Islet of Langerhans (tissue), 1 donor: ENCODE data around the gene PRKG1.
"Not testable (repeated sequence)": the region's sequence is repeated elsewhere in the genome, so short reads cannot be mapped to it uniquely, and the experiment has no call there.

ENCODE experiments used
- FAIRE-seq: peaks from one replicate; lab custom pipeline; 2011; peaks lifted over from hg19 to GRCh38; lab: Jason Lieb, UNC

The PRKG1 gene

DNA sequence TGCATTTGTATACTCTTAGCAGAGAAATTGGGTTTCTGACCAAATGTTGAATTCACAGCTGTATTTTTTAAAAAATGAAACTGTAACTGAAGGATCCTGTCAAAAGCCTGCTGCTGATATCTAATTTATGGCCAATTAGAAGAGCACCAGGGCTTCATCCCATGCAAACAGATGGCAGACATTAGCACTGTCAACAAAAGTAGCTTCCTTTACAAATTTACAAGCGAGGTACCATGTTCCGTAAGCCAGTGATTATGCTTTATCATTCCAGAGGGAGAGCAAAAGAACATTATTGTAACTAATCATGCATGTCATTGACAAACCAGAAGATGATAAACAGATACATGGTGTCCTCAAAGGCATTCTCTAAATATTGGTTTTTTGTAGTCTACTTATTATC is 1062.6 kb downstream of the PRKG1 start:
- no peak for FAIRE-seq

DNA sequence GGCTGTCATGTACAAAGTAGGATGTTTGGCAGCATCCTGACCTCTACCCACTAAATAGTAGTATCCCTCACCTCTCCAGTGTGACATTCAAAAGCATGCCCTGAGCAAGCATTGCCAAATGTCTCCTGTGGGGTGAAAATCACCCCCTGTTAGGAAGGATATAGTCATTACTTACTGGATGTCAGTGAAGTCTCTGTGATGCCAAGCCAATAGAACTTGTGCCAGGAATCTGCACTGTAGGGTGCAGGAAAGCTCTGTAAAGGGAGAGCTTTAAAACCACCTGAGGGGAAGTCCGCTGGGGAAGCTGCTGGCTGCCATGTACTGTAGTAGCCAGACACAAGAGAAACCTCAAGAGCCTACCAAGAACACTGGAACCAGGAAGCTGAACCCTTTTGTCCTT is 1069.1 kb downstream of the PRKG1 start:
- FAIRE-seq: no peak

DNA sequence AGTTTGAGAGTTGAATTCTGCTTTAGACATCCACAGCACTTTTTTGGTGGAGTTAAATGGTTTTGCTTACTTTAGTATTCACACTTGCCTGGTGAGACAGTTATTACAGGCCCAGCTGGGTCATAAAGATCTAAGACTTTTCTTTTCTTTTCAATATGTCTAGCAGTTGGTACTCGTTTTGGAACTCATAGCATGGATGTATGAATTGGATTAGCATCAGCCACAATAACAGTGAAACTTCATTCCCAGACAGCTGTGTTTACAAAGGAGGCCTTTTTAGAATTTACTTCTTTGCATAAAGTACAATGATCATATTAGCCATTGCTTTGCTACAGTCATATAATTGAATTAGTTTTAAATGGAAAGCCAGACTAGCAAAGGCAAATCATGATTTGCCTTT is 1071.3 kb downstream of the PRKG1 start:
- FAIRE-seq: no peak

DNA sequence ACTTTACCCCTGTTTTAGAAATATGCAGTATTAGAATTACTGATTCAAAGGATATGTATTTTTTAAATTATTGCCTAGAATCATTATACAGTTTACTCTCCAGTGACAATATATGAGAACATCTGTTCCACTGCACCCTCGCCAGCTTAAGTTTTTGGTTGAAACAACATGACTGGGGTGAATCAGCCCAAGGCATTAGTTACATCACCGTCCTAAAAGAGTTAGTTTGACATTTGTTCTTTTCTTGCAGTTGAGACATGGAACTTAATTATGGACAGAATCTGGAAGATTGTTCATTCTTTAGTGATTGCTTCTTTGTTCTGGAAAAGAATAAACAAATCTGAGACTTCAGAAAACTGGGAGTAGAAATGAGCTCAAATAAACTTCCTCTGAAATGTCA is 1072.5 kb downstream of the PRKG1 start:
- no peak for FAIRE-seq

DNA sequence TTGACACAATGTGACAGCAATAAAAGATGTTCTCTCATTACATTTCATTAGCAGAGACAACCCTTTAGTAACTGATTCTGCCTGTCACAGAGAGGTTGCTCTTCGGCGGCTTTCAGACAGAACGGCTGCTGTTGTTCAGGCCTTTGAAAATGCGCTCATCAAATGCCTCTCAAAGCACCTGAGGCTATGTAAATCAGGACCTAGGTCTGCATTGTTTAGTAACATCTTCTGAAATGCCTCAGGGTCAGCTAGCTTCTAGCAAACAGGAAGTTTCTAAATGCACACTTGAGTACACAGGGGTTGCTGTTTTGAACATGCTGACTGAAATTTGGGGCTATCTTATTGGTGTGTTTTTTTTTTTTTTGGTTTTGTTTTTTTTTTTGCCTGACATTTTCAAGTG is 1096.5 kb downstream of the PRKG1 start:
- no peak for FAIRE-seq

DNA sequence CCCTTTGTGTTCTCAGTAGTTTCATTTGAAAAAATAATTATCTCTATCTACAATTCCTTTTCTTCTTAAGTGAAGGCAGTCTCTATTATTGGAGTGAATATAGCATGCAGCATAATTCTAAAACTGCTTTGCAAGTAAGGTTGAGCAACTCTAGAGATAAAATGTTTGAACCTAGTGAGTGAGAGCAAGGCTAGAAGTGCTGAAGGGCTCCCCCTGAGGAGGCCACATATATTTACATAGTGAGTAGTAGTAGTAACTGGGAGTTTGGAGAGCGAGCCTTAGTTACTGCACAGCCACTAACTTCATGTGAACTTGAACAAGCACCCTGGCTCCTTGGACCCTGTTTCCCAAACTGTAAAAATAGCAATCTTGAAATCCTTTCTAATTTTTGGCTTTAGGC is 1098.3 kb downstream of the PRKG1 start:
- FAIRE-seq: no peak

DNA sequence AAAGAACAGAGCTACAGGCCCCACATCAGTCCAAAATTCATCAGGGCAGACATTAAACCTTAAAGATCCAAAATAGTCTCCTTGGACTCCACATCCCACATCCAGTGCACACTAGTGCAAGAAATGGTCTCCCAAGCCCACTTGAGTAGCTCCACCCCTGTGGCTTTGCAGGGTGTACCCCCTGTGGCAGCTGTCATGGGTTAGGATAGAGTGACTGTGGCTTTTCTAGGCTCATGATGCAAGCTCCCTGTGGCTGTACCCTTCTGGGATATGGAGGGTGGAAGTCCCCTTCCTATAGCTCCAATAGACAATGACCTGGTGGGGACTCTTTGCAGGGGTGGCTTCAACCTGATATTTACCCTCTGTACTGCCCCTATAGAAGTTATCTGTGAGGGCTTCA is 1111.0 kb downstream of the PRKG1 start:
- no peak for FAIRE-seq

DNA sequence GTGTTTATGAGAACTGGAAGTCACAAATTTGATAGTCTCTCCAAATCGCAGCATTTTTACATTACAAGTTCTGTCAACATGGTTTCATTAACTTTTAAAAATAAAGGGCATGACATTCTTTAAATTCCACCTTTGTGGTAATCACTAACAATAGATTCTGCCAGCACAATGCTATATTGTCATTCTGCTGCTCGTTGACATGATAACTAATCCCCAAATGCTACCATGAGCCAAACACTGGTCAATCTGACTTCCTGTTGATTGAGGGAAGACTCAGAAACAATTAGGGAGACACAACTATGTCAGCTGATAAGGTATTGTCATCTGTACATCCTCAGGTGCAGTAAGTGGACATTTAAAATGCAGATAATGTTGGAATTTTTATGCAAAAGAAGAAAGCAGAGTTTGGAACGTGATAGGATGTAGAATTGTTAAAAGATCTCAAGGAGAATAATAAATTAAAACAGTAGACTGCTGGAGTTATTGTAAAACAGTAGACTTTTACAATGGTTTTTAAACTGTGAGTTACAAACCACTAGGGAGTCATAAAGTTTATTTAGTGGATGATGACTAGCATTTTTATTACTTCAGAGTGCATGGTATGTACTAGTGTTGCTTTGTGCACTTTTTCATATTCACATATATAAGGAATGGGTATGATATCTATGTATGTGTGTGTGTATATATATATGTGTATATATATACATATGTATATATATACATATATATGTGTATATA is 1113.4 kb downstream of the PRKG1 start:
- no peak for FAIRE-seq

DNA sequence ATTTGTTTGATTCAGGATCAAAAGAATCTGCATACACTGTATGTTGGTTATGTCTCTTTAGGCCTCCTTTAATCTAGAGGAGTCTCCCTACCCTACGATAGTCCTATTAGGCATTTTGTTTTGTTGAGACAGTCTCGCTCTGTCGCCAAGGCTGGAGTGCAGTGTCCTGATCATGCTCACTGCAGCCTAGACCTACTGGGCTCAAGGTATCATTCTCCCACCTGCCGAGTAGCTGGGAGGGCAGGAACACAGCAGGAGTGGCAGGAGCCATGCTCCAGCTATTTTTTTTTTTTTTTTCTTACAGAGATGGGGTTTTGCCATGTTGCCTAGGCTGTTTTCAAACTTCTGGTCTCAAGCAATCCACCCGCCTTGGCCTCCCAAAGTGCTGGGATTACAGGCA is 1116.8 kb downstream of the PRKG1 start:
- FAIRE-seq: no peak

DNA sequence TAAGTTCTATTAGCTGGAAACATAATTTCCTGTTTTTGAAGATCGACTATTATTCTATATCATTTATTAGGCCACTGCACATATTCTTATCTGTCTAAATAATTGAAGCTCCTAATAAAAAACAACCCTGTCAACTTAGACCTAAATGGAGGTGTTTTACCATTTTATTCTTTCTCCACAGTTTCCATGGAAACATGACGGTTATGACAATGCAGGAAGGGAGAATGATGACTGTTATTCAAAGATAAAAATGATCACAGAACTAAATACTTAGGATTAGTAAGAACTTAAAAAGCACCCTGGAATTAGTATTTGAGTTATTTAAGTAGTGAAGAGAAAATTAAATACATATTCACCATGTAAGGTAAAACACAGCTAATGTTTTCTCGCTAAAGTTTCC is 1119.9 kb downstream of the PRKG1 start:
- FAIRE-seq: no peak

DNA sequence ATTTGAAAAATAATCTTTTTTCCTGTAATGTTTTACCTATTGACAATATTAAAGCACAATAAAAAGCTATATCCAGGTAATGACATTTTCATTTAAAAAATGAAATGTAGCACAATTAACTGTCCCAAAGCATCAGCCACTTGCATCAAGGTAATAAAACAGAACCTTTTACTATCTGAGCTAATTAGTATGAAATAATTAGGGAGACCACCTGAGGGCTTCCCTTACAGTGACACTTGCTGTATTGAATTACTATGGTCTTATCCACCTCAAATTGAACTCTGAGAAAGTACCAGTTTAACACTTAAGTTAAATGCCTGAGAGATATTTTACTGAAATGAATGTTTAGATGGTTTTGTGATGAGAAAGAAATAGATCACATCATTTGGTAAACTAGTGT is 1120.4 kb downstream of the PRKG1 start:
- FAIRE-seq: no peak

DNA sequence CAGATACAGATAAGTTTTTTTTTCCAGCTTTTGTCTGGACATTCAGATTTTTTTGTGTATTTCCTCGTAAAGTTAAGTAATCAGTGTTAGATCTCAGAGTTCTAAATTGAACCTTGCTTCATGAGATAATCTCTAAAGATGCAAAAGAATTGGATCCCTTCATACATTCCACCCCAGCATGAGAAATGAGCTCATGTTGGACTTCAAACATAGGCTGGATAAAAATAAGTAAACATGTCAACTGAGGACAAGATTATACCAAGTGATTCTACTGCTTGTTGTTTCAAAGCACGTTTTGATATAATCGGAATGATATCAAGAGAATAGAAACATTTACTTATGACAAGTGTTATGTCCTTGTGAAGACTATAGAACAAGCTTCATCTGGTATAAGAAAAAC is 1122.8 kb downstream of the PRKG1 start:
- FAIRE-seq: no peak

DNA sequence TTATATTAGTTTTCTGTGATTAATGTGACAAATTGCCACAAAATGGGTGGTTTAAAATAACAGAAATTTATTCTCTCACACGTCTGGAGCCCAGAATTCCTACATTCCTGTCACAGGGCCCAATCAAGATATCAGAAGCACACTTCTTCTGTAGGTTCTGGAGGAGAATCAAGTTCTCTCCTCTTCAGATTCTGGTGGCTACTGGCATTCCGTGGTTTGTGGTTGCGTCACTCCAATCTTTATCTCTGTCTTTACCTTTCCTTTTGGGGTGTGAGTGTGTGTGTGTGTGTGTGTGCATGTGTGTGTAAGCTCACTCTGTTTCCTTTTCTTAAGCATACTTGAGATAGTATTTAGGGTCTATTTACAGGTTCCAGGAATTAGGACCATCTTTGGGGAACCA is 1124.3 kb downstream of the PRKG1 start:
- no peak for FAIRE-seq

DNA sequence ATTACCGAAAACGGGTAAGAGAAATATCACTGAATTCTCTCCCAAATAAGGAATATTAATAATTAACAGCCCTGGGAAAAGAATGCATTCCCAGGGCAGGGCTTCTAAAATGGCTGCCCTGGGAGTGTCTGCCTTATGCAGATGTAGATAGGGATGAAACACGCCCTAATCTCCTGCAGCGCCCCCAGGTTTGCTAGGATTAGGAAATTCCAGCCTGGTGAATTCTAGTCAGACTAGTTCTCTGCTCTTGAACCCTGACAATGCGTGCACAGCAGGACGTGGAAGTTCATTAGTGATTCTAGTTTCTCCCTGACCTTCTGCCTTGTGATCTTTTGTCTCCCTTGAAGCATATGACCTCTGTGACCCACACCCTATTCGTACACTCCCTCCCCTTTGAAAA is 1130.6 kb downstream of the PRKG1 start:
- not testable (repeated sequence) for FAIRE-seq

DNA sequence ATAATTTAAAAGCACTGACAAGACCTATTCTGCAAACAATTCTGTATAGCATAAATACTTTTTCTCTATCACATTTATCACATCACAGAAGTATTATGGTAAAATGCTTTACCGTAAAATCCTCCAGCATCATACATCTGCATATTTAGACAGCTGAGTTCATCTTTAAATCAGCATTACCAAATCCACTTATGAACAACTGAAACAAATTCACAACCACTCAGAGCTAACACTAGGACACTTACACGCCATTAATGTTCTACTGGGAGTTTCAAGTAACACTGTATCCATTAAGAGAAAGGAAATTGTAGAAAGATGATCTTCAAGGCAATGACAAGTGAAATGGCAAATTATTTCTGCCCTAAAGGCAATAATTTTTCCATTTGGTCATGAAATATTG is 1134.1 kb downstream of the PRKG1 start:
- no peak for FAIRE-seq

DNA sequence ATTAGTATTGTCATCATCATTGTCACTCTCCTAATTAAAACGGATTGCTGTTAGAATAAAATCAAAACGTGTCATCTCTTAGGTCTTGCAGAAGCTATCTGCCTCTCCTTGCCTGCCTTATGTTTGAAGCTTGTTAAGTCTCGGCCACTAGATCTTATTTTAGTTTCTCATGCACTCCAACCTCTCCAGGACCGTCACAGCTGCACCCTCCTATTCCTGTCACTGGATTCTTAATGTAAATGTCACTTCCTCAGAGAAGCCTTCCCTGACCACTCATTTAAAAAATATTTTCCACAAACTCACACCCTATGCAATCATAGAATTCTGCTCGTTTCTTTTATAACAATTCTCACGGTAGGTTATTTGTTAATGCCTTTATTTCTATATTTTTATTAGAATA is 1135.9 kb downstream of the PRKG1 start:
- FAIRE-seq: no peak

DNA sequence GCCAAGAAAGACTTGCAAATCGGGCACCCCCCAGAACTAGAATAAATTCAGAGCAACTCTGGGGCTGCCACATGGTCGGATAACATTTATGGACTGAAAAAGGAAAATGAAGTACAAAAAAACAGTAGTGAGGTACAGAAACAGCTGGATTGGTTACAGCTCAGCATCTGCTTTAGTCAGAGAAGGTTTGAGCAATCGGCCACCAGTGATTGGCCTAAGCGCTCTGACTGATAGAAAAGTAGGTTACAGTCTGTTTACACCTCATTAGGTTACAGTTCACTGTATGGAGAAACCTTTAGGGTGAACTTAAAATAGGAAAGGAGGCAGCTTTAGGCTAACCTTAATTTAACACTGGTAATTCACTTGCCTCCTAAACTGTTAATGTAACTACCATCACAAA is 1137.8 kb downstream of the PRKG1 start:
- FAIRE-seq: no peak

DNA sequence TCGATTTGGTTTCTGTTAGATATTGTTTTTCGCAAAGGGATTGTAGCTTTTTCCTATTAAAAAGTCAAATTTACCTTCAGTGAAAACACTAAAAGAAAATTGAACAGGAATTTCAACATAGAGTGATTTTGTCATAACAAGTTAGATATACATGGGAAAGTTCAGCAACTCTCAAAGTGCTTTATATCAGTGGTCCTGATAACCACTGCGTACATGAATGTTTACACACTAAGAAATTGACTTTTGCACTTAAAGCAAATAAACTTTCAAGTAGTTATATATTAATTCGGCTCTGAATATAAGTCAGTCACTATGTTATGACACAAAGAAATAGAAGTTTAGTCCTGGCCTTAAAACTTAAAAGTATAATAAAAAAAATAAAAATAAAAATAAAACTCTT is 1138.5 kb downstream of the PRKG1 start:
- FAIRE-seq: peak; percentile 9

DNA sequence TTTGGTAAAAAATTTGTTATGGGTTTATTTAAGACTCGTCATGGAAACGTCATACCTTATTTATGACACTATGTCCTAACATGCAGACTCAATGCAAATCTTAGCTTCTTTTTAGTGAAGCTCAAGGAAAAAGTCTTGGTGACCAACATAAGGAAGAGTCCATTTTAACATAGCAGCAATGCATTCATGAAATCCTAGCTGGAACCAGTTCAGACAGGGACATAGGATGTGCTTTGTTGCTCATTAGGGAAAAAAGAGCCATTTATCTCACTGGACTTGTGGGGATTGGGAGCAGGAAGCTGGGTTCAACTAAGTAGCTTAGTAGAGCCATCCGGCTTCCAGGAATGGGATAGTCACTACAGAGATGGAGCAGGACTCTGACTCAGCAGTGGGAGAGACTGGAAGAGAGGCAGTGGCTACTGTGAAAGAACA is 1139.0 kb downstream of the PRKG1 start:
- FAIRE-seq: no peak

DNA sequence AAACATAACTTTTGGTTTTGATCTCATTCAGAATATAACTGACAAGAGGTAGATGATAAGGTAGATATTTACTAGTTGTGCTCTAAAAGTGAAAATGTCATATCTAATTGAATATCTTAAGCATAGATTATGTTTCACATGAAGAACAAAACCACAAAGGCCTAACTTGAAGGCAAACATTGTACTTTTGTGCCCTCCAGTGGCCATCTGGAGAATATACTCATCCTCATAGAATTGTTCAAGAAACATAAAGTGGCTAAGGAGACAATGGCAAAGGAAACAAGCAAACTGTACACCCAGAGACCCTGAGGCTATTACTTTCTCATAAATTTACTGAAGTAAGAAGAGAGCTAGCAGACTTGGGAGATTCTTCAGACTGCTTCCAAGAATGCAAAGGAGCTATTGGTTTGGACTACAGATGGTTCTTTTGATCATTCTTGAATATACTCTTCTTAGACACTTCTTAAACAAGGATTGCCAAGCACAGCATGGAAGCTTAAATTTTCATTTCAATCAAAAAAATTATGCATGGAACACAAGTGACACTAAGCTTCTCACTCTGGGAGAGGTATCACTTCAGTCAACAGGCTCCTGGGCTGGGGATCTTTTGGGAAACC is 1141.6 kb downstream of the PRKG1 start:
- FAIRE-seq: peak; percentile 98

DNA sequence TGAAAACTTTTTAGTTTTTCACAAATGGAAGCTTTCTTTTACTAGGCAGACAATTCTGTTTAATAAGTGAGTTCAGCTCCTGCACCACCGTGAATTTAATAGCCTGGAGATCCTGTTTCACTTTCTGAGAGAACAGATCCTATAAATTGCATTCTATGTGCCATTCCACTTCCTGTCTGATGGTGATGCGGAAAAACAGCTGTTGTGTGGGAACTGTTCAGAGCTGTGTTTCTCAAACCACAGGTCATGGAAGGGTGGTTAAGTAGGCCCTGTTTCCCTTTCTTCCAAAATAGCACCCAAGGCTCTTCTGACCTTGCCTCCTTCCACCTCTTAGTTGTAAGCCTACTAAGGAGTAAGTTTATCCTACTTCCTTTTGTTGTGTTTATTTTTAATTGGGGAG is 1142.6 kb downstream of the PRKG1 start:
- FAIRE-seq: no peak

DNA sequence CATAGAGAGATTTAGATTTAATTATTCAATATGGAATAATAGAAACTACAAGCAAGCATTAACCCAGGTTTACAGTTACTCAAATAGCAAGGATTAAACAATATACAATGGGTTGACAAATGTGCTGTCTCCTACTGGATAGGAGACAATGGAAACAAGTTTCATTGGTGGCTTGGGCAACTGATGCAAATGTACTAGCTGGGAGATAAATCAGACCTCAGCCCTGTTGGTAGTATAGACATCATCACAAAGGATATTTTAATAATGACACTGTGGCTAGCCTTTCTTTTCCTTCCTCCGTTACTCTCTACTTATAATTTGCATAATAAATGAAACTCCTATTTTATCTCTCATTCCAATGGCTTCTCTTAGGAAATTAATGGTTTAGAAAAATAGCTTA is 1143.2 kb downstream of the PRKG1 start:
- no peak for FAIRE-seq

DNA sequence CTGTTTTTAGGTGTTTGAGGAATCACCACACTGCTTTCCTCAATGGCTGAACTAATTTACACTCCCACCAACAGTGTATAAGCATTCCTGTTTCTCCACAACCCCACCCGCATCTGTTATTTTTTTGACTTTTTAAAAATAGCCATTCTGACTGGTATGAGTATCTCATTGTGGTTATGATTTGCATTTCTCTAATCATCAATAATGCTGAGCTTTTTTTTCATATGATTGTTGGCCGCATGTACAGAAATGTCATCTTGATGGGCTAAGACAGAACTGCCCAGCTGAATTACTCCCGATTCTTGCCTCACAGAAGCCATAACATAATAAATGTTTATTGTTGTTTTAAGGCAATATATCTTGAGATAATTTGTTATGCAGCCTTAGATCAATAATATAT is 1146.7 kb downstream of the PRKG1 start:
- FAIRE-seq: no peak

DNA sequence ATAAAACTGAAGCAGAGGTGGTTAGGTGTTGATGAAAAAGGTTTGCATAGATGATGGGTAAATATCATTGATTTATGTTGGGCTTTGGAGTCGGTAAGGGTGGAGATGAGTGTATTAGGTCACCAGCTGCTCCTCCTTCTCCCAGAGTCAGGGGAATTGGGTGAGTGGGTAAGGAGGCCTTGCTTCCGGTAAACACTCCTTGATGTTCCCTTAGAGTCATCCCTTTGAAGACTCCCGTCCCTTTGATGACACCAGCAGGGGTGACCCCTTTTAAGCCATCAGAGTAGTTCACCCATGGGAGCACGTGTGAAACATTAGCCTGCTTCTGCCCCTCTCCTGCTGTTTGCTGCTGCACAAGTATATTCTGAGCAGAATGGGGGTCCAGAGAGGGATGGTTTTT is 1147.6 kb downstream of the PRKG1 start:
- no peak for FAIRE-seq
